ENCODE measurements around the gene GSTM1. TPM values are rescaled to one million over a fixed set of nuclear protein-coding genes. Genes with fewer than 3 reads are reported as not detected.
A peak's percentile ranks its signal among the peaks of the same experiment; 100 is the strongest.

Gene GSTM1
- total RNA-seq, 4 donors from 2014 or later, result 9.4 TPM; not detected in 3

DNA sequence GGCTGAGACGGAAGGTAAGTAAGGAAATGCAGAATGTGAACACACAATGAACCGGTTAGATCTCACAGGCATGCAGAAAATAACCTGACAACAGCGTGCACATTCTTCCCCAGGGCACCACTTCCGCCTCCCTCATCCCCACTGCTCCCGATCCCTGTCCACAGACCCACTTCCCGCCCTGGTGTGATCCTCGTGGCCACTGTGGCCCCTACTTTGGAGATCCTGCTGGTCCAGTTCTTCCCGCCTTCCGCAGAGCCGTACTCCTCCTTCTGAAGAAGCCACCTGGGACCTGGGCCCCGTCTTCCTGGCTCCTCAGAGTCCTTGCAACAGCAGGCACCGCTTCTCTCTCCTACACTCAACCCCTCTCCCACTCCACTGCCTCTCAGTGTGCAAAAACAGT lies 33.1 kb upstream of the GSTM1 start:
- Histone ChIP-seq H3K27me3 (no peaks in the 10 kb centered on the region), H3K4me3 (no peak overlapping the region), H3K4me1 (no peaks in the 10 kb centered on the region), H3K36me3 (no peaks in the 10 kb centered on the region), H3K27ac (peak overlapping the region in 1 of 2 donors; percentile 88), H3K9me3 (no peaks in the 10 kb centered on the region)
- intact Hi-C loops (cut with DNase I; ENCODE audit: low total_unique reads), result loop anchor here (10.0 kb wide), 1 partner anchor 330 kb away; the partner anchor contains the start of gene AHCYL1
- no peak for TF ChIP-seq CTCF (IDR thresholded peaks at IDR 0.05)
- no peak for DNase-seq

- peak; percentile 88 for DNase-seq
- Histone ChIP-seq H3K27ac (peak within 1 kb of the TSS; percentile 82 to 88), H3K4me1 (no peaks in the 10 kb centered on the region), H3K36me3 (no peaks in the 10 kb centered on the region), H3K9me3 (no peaks in the 10 kb centered on the region), H3K4me3 (peak within 1 kb of the TSS; percentile 48 to 54), H3K27me3 (no peaks in the 10 kb centered on the region)
- intact Hi-C loops (cut with DNase I; ENCODE audit: low total_unique reads), result loop anchor here (10.0 kb wide), 1 partner anchor 329 kb away; the partner anchor contains the start of gene AHCYL1
- TF ChIP-seq CTCF (IDR thresholded peaks at IDR 0.05) (peak; percentile 13 to 35 (median 20)), POLR2A (IDR thresholded peaks at IDR 0.05) (peak in 1 of 2 donors; percentile 43)
Measured at GRCh38 chr1:109655615-109656519, 31.8 kb upstream of the GSTM1 start, which contains the start of gene GSTM4. Gene GSTM4 (plus strand): TSS chr1:109656099. CDS start chr1:109656390, 291 bp downstream.

GRCh38 chr1:109657395-109657794 lies 30.2 kb upstream of the GSTM1 start:
- Histone ChIP-seq H3K4me3 (no peak overlapping the region), H3K9me3 (no peaks in the 10 kb centered on the region), H3K27ac (no peak overlapping the region), H3K4me1 (no peaks in the 10 kb centered on the region), H3K27me3 (no peaks in the 10 kb centered on the region), H3K36me3 (no peaks in the 10 kb centered on the region)
- TF ChIP-seq CTCF (IDR thresholded peaks at IDR 0.05) (no peak), POLR2A (IDR thresholded peaks at IDR 0.05) (no peak)
- DNase-seq, result no peak
- intact Hi-C loops (cut with DNase I; ENCODE audit: low total_unique reads), result loop anchor here (10.0 kb wide), 1 partner anchor 327 kb away; the partner anchor contains the start of gene AHCYL1

DNA sequence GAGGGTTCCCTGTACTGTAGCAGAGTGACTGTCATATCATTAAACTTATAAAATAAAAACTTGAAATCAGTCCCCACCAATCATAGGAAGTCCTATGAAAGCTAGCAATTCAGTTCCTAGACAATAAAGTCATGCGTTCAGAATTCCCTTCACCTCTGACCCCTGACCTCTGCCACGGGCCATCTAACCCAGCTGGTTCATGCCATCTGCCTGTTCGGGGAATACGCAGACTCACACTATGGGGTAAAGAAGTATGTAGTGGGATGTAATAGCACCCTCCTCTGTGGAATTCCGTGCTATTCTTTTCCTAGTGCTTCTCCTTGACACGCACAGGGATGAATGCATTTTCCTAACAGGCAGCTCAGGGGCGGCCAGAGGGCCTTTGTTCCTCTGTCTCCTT lies 29.6 kb upstream of the GSTM1 start:
- intact Hi-C loops (cut with DNase I; ENCODE audit: low total_unique reads), result loop anchor here (10.0 kb wide), 1 partner anchor 327 kb away; the partner anchor contains the start of gene AHCYL1
- Histone ChIP-seq H3K36me3 (no peaks in the 10 kb centered on the region), H3K4me3 (no peak overlapping the region), H3K27me3 (no peaks in the 10 kb centered on the region), H3K9me3 (no peaks in the 10 kb centered on the region), H3K4me1 (no peaks in the 10 kb centered on the region), H3K27ac (no peak overlapping the region)
- TF ChIP-seq POLR2A (IDR thresholded peaks at IDR 0.05), result no peak
- no peak for TF ChIP-seq CTCF (IDR thresholded peaks at IDR 0.05)
- no peak for DNase-seq

- no peaks in the 10 kb centered on the region for H3K36me3 ChIP-seq
Measured at GRCh38 chr1:109658533-109659042, 29.0 kb upstream of the GSTM1 start.

More at GRCh38 chr1:109658533-109659042, 29.0 kb upstream of the GSTM1 start:
- intact Hi-C loops (cut with DNase I; ENCODE audit: low total_unique reads), result loop anchor here (10.0 kb wide), 1 partner anchor 326 kb away; the partner anchor contains the start of gene AHCYL1
- no peaks in the 10 kb centered on the region for H3K9me3 ChIP-seq
- no peak overlapping the region for H3K27ac ChIP-seq
- no peak for DNase-seq
- H3K4me3 ChIP-seq, result no peak overlapping the region
- H3K4me1 ChIP-seq, result no peaks in the 10 kb centered on the region
- no peak for TF ChIP-seq CTCF (IDR thresholded peaks at IDR 0.05)
- TF ChIP-seq POLR2A (IDR thresholded peaks at IDR 0.05), result no peak
- H3K27me3 ChIP-seq, result no peaks in the 10 kb centered on the region
